Activated naive CD4-positive, alpha-beta T cell treated with anti-CD3 and anti-CD28 coated beads, Interleukin-2, amount 50 U/mL, for 72 hours (primary cell): ENCODE data around the gene STAP1. TPM values are rescaled to one million over a fixed set of nuclear protein-coding genes. Genes with fewer than 3 reads are reported as not detected.

Experiments used
- ATAC-seq, 2 donors: fragments of 150-1000 bp; cut with Tn5 transposase; 2 replicates each; pipeline ENCODE4 v1.10.0; 2021; ENCODE audit warnings: mild to moderate bottlenecking in 2 of 2, moderate library complexity in 2 of 2
- DNase-seq, 2 donors: peaks; one replicate each; pipeline ENCODE4 v3.0.0; 2021 to 2022; ENCODE audit warnings: low spot score in 2 of 2
- H3K27ac Mint-ChIP-seq, 2 donors: one replicate each; pipeline ENCODE4 v1.8.0; 2022; ENCODE audit warnings: mild to moderate bottlenecking in 2 of 2, mixed read lengths in 2 of 2
- H3K36me3 Mint-ChIP-seq, 2 donors: one replicate each; pipeline ENCODE4 v1.8.0; 2022; ENCODE audit warnings: mixed read lengths in 2 of 2
- H3K9me3 Mint-ChIP-seq, 2 donors: one replicate each; pipeline ENCODE4 v1.8.0; 2022; ENCODE audit warnings: mixed read lengths in 2 of 2
- total RNA-seq, 2 donors: library from RNA; stranded (reverse); gene quantifications; one replicate each; pipeline ENCODE4 v1.2.3, GENCODE V29; 2022

The STAP1 gene
- total RNA-seq, 2 donors from 2014 or later: 10.4 to 10.9 TPM

- Mint-ChIP-seq H3K27ac (no peak overlapping the region), H3K36me3 (peaks cover 27 to 35% of the 10 kb centered on the region in 2 donors), H3K9me3 (peaks cover 0 to 5% of the 10 kb centered on the region in 2 donors)
- DNase-seq: no peak
- ATAC-seq: no peak
Observed at GRCh38 chr4:67651536-67651935, 93.0 kb downstream of the STAP1 start.

Other genes starting within 250 kb of the STAP1 start
- 10 to 100 TPM; 34.7 to 74.0 TPM for gene CENPC, start 13.2 kb upstream of the STAP1 start, total RNA-seq
- 10 to 100 TPM; 90.0 to 94.6 TPM for gene UBA6, start 142.4 kb downstream of the STAP1 start, total RNA-seq
- not detected for gene GNRHR, start 195.7 kb downstream of the STAP1 start, total RNA-seq